Measurements from ENCODE around the gene POU6F2.

POU6F2 gene

DNA sequence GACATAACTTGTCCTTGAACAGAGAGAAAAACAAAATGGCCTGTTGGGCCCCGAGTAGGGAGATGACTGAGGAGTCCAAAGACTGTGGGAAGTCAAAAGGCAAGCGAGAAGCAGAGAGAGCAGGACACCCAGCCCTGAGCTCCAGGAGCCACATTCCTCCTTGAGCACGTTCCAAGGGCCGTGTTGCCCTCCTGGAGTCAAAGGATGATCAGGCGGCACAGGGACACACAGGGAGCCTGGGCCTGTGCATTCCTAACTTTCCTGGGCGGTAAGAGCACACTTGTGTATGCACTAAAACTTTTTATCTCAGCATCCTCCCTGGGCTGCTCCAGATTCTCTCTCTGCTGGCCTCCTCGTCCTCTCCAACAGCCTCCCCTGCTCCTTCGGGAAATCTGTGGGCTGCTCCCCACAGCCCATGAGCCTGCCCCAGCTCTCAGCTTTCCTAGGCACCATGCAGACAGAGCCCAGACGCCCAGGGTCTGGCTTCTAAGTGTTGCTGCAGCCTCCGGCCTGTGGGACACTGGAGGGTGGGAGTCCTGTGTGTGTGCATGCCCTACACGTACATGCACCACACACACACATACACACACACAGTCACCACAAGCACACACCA is 281.8 kb downstream of the POU6F2 start:
- Histone ChIP-seq H3K9ac (ENCODE audit: low read depth in 1 of 2, low read length in 2 of 2) (no peak overlapping the region), H3K9me3 (ENCODE audit: control insufficient read depth in 2 of 2, low read length in 2 of 2) (no peaks in the 10 kb centered on the region), H3K36me3 (ENCODE audit: control insufficient read depth in 2 of 2, insufficient read depth in 2 of 2, low read length in 2 of 2) (no peaks in the 10 kb centered on the region), H3K27ac (ENCODE audit: low read depth in 2 of 2, low read length in 2 of 2) (no peak overlapping the region), H3K27me3 (ENCODE audit: control insufficient read depth in 2 of 2, insufficient read depth in 2 of 2, low read length in 2 of 2) (no peaks in the 10 kb centered on the region), H3K4me3 (ENCODE audit: low read length in 2 of 2) (no peak overlapping the region), H3K4me1 (ENCODE audit: control insufficient read depth in 2 of 2, insufficient read depth in 2 of 2, low read length in 2 of 2) (no peaks in the 10 kb centered on the region)

GRCh38 chr7:39260279-39260844 is 282.7 kb downstream of the POU6F2 start:
- Histone ChIP-seq H3K4me1 (ENCODE audit: control insufficient read depth in 2 of 2, insufficient read depth in 2 of 2, low read length in 2 of 2) (no peaks in the 10 kb centered on the region), H3K36me3 (ENCODE audit: control insufficient read depth in 2 of 2, insufficient read depth in 2 of 2, low read length in 2 of 2) (no peaks in the 10 kb centered on the region), H3K27ac (ENCODE audit: low read depth in 2 of 2, low read length in 2 of 2) (no peak overlapping the region), H3K9ac (ENCODE audit: low read depth in 1 of 2, low read length in 2 of 2) (no peak overlapping the region), H3K4me3 (ENCODE audit: low read length in 2 of 2) (no peak overlapping the region), H3K27me3 (ENCODE audit: control insufficient read depth in 2 of 2, insufficient read depth in 2 of 2, low read length in 2 of 2) (no peaks in the 10 kb centered on the region), H3K9me3 (ENCODE audit: control insufficient read depth in 2 of 2, low read length in 2 of 2) (no peaks in the 10 kb centered on the region)

- Histone ChIP-seq H3K4me1 (ENCODE audit: control insufficient read depth in 2 of 2, insufficient read depth in 2 of 2, low read length in 2 of 2) (no peaks in the 10 kb centered on the region), H3K9ac (ENCODE audit: low read depth in 1 of 2, low read length in 2 of 2) (no peak overlapping the region), H3K9me3 (ENCODE audit: control insufficient read depth in 2 of 2, low read length in 2 of 2) (no peaks in the 10 kb centered on the region), H3K36me3 (ENCODE audit: control insufficient read depth in 2 of 2, insufficient read depth in 2 of 2, low read length in 2 of 2) (no peaks in the 10 kb centered on the region), H3K27ac (ENCODE audit: low read depth in 2 of 2, low read length in 2 of 2) (no peak overlapping the region), H3K27me3 (ENCODE audit: control insufficient read depth in 2 of 2, insufficient read depth in 2 of 2, low read length in 2 of 2) (no peaks in the 10 kb centered on the region), H3K4me3 (ENCODE audit: low read length in 2 of 2) (no peak overlapping the region)
Observed at GRCh38 chr7:39261771-39262170, 284.1 kb downstream of the POU6F2 start.

GRCh38 chr7:39265641-39266591 is 288.2 kb downstream of the POU6F2 start:
- no peak overlapping the region for H3K4me3 ChIP-seq (ENCODE audit: low read length in 2 of 2)
- no peaks in the 10 kb centered on the region for H3K9me3 ChIP-seq (ENCODE audit: control insufficient read depth in 2 of 2, low read length in 2 of 2)
- H3K36me3 ChIP-seq (ENCODE audit: control insufficient read depth in 2 of 2, insufficient read depth in 2 of 2, low read length in 2 of 2) = no peaks in the 10 kb centered on the region
- H3K4me1 ChIP-seq (ENCODE audit: control insufficient read depth in 2 of 2, insufficient read depth in 2 of 2, low read length in 2 of 2) = no peaks in the 10 kb centered on the region
- H3K9ac ChIP-seq (ENCODE audit: low read depth in 1 of 2, low read length in 2 of 2) = no peak overlapping the region
- H3K27me3 ChIP-seq (ENCODE audit: control insufficient read depth in 2 of 2, insufficient read depth in 2 of 2, low read length in 2 of 2) = no peaks in the 10 kb centered on the region
- no peak overlapping the region for H3K27ac ChIP-seq (ENCODE audit: low read depth in 2 of 2, low read length in 2 of 2)

GRCh38 chr7:39269034-39269433 is 291.3 kb downstream of the POU6F2 start:
- Histone ChIP-seq H3K9ac (ENCODE audit: low read depth in 1 of 2, low read length in 2 of 2) (no peak overlapping the region), H3K36me3 (ENCODE audit: control insufficient read depth in 2 of 2, insufficient read depth in 2 of 2, low read length in 2 of 2) (no peaks in the 10 kb centered on the region), H3K4me3 (ENCODE audit: low read length in 2 of 2) (no peak overlapping the region), H3K4me1 (ENCODE audit: control insufficient read depth in 2 of 2, insufficient read depth in 2 of 2, low read length in 2 of 2) (no peaks in the 10 kb centered on the region), H3K9me3 (ENCODE audit: control insufficient read depth in 2 of 2, low read length in 2 of 2) (no peaks in the 10 kb centered on the region), H3K27me3 (ENCODE audit: control insufficient read depth in 2 of 2, insufficient read depth in 2 of 2, low read length in 2 of 2) (no peaks in the 10 kb centered on the region), H3K27ac (ENCODE audit: low read depth in 2 of 2, low read length in 2 of 2) (no peak overlapping the region)

DNA sequence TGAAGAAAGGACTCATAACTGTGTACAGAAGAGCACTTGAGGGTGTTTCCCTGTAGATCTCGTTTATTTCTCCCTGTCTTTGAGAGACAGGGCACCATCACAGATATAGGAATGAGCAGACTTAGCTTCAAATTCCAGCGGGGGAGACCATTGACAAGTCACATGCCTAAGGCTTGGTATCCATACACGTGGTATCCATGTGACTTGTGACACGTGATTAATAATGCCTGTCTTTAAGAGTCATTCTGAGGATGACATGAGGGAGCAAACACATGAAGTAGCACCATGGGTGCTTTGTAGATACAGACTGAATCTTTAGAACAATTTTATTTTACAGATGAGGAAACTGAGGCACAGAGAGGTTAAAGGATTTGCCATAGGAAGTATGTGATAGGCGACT is 292.3 kb downstream of the POU6F2 start:
- H3K27me3 ChIP-seq (ENCODE audit: control insufficient read depth in 2 of 2, insufficient read depth in 2 of 2, low read length in 2 of 2) = no peaks in the 10 kb centered on the region
- no peaks in the 10 kb centered on the region for H3K9me3 ChIP-seq (ENCODE audit: control insufficient read depth in 2 of 2, low read length in 2 of 2)
- H3K4me1 ChIP-seq (ENCODE audit: control insufficient read depth in 2 of 2, insufficient read depth in 2 of 2, low read length in 2 of 2) = no peaks in the 10 kb centered on the region
- H3K4me3 ChIP-seq (ENCODE audit: low read length in 2 of 2) = no peak overlapping the region
- H3K27ac ChIP-seq (ENCODE audit: low read depth in 2 of 2, low read length in 2 of 2) = no peak overlapping the region
- H3K36me3 ChIP-seq (ENCODE audit: control insufficient read depth in 2 of 2, insufficient read depth in 2 of 2, low read length in 2 of 2) = no peaks in the 10 kb centered on the region
- no peak overlapping the region for H3K9ac ChIP-seq (ENCODE audit: low read depth in 1 of 2, low read length in 2 of 2)

DNA sequence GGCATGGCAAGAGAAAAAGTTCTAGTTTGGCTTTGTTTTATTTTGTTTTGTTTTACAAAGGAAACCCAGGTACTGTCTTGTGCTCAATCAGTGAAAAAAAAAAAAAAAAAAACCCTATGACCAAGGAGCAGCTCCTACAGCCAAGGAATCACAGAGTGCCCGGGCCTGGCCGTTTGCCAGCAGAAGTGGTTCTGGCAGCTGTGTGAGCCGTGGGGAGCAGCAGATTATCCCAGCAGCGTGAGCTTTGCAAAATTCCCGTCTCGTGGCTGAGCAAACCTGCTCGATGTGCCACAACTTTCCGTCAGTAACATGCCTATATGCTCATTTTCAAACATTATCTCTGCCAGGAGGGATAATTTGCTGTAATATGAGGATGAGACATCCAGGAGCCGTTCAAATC is 293.7 kb downstream of the POU6F2 start:
- Histone ChIP-seq H3K27me3 (ENCODE audit: control insufficient read depth in 2 of 2, insufficient read depth in 2 of 2, low read length in 2 of 2) (no peaks in the 10 kb centered on the region), H3K4me3 (ENCODE audit: low read length in 2 of 2) (no peak overlapping the region), H3K27ac (ENCODE audit: low read depth in 2 of 2, low read length in 2 of 2) (no peak overlapping the region), H3K4me1 (ENCODE audit: control insufficient read depth in 2 of 2, insufficient read depth in 2 of 2, low read length in 2 of 2) (no peaks in the 10 kb centered on the region), H3K9me3 (ENCODE audit: control insufficient read depth in 2 of 2, low read length in 2 of 2) (no peaks in the 10 kb centered on the region), H3K9ac (ENCODE audit: low read depth in 1 of 2, low read length in 2 of 2) (no peak overlapping the region), H3K36me3 (ENCODE audit: control insufficient read depth in 2 of 2, insufficient read depth in 2 of 2, low read length in 2 of 2) (no peaks in the 10 kb centered on the region)

DNA sequence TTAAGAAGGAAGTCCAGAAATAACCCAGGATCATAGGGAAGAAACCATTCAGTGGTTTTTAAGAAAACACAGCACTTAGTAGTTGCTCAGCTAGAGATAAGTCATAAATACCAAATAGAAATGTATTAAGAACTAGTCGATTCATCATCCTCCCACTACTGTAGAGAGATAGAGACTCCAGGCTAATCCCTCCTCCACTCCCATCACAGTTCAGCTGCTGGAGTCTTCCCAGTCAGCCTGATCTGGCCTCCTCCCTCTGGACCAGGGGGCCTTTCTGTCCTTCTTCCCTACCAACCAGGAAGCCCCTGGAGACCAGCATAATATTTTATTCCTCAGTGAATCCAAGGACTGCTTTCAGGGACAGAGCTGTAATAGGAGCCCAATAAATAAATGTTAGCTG is 294.4 kb downstream of the POU6F2 start:
- no peak overlapping the region for H3K27ac ChIP-seq (ENCODE audit: low read depth in 2 of 2, low read length in 2 of 2)
- no peaks in the 10 kb centered on the region for H3K9me3 ChIP-seq (ENCODE audit: control insufficient read depth in 2 of 2, low read length in 2 of 2)
- no peaks in the 10 kb centered on the region for H3K4me1 ChIP-seq (ENCODE audit: control insufficient read depth in 2 of 2, insufficient read depth in 2 of 2, low read length in 2 of 2)
- no peaks in the 10 kb centered on the region for H3K27me3 ChIP-seq (ENCODE audit: control insufficient read depth in 2 of 2, insufficient read depth in 2 of 2, low read length in 2 of 2)
- H3K36me3 ChIP-seq (ENCODE audit: control insufficient read depth in 2 of 2, insufficient read depth in 2 of 2, low read length in 2 of 2) = no peaks in the 10 kb centered on the region
- H3K9ac ChIP-seq (ENCODE audit: low read depth in 1 of 2, low read length in 2 of 2) = no peak overlapping the region
- no peak overlapping the region for H3K4me3 ChIP-seq (ENCODE audit: low read length in 2 of 2)

- H3K9me3 ChIP-seq (ENCODE audit: control insufficient read depth in 2 of 2, low read length in 2 of 2) = no peaks in the 10 kb centered on the region
- H3K4me3 ChIP-seq (ENCODE audit: low read length in 2 of 2) = no peak overlapping the region
- no peaks in the 10 kb centered on the region for H3K4me1 ChIP-seq (ENCODE audit: control insufficient read depth in 2 of 2, insufficient read depth in 2 of 2, low read length in 2 of 2)
- no peak overlapping the region for H3K9ac ChIP-seq (ENCODE audit: low read depth in 1 of 2, low read length in 2 of 2)
- H3K27me3 ChIP-seq (ENCODE audit: control insufficient read depth in 2 of 2, insufficient read depth in 2 of 2, low read length in 2 of 2) = no peaks in the 10 kb centered on the region
- no peaks in the 10 kb centered on the region for H3K36me3 ChIP-seq (ENCODE audit: control insufficient read depth in 2 of 2, insufficient read depth in 2 of 2, low read length in 2 of 2)
- no peak overlapping the region for H3K27ac ChIP-seq (ENCODE audit: low read depth in 2 of 2, low read length in 2 of 2)
Observed at GRCh38 chr7:39272691-39273090, 295.0 kb downstream of the POU6F2 start.

DNA sequence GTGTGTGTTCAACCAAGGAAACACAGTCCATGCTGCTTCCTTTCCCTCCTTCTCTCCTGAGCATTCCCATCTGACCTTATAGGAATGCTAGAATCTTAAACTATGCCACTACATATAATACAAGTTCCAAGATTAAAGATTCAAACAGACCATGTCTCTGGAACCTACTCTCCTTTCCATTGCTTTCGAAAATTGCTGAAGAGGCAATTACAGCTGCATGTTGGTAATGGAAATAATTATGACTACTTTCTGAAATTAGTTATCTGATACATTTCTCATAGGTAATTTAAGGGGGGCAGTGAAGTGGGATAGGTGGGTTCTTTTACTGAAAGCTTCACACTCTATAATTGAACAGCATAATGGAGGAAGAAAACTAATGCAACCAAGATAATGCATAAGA is 302.6 kb downstream of the POU6F2 start:
- Histone ChIP-seq H3K9ac (ENCODE audit: low read depth in 1 of 2, low read length in 2 of 2) (no peak overlapping the region), H3K27me3 (ENCODE audit: control insufficient read depth in 2 of 2, insufficient read depth in 2 of 2, low read length in 2 of 2) (no peaks in the 10 kb centered on the region), H3K9me3 (ENCODE audit: control insufficient read depth in 2 of 2, low read length in 2 of 2) (no peaks in the 10 kb centered on the region), H3K4me1 (ENCODE audit: control insufficient read depth in 2 of 2, insufficient read depth in 2 of 2, low read length in 2 of 2) (no peaks in the 10 kb centered on the region), H3K27ac (ENCODE audit: low read depth in 2 of 2, low read length in 2 of 2) (no peak overlapping the region), H3K4me3 (ENCODE audit: low read length in 2 of 2) (no peak overlapping the region), H3K36me3 (ENCODE audit: control insufficient read depth in 2 of 2, insufficient read depth in 2 of 2, low read length in 2 of 2) (no peaks in the 10 kb centered on the region)
